Heart left ventricle (tissue), 16 donors: ENCODE results near the gene WDHD1. TPM values are rescaled to one million over a fixed set of nuclear protein-coding genes. Genes with fewer than 3 reads are reported as not detected.
"Not testable (repeated sequence)": the region's sequence is repeated elsewhere in the genome, so short reads cannot be mapped to it uniquely, and the experiment has no call there.

Experiments
- ATAC-seq, 4 donors: fragments of 200-7000 bp; cut with Tn5 transposase; one replicate each; pipeline ENCODE4 v1.9.1; 2020 to 2022; ENCODE audit warnings: moderate library complexity in 4 of 4, mild to moderate bottlenecking in 3 of 4, moderate number of reproducible peaks in 1 of 4
- DNase-seq, 5 donors: peaks; one replicate each; pipeline ENCODE4 v3.0.0-alpha.2; 2020
- H3K27ac ChIP-seq, 12 donors: fragments of 200-600 bp; sonication (generic) in 4 of 12; one replicate each; pipeline versions ENCODE4 v1.5.0 to v1.8.0; 2016 to 2022; ENCODE audit warnings: mild to moderate bottlenecking in 2 of 12
- H3K27me3 ChIP-seq, 9 donors: fragments of 200-600 bp; sonication (generic) in 2 of 9; one replicate each; pipeline versions ENCODE4 v1.5.1 to v1.8.0; 2016 to 2022; ENCODE audit warnings: mild to moderate bottlenecking in 3 of 9
- H3K36me3 ChIP-seq, 9 donors: fragments of 200-600 bp; sonication (generic) in 2 of 9; one replicate each; pipeline versions ENCODE4 v1.5.0 to v1.8.0; 2018 to 2022; ENCODE audit warnings: mild to moderate bottlenecking in 2 of 9
- H3K4me1 ChIP-seq, 12 donors: fragments of 200-600 bp; sonication (generic) in 4 of 12; one replicate each; pipeline versions ENCODE4 v1.5.0 to v1.8.0; 2016 to 2022; ENCODE audit warnings: mild to moderate bottlenecking in 3 of 12
- H3K4me3 ChIP-seq, 12 donors: fragments of 200-600 bp; sonication (generic) in 4 of 12; one replicate each; pipeline versions ENCODE4 v1.5.0 to v1.8.0; 2017 to 2022; ENCODE audit warnings: mild to moderate bottlenecking in 9 of 12, moderate library complexity in 4 of 12
- H3K9me3 ChIP-seq, 12 donors: fragments of 200-600 bp; sonication (generic) in 4 of 12; one replicate each; pipeline versions ENCODE4 v1.5.0 to v1.8.0; 2016 to 2022; ENCODE audit warnings: mild to moderate bottlenecking in 1 of 12
- POLR2A ChIP-seq, 2 donors: fragments of 450-650 bp; IDR thresholded peaks; one replicate each; pipeline ENCODE4 v1.6.1; 2017; ENCODE audit warnings: antibody characterized with exemption in 2 of 2, mild to moderate bottlenecking in 2 of 2, moderate library complexity in 2 of 2
- WGBS, 4 donors: extraction: QIAGEN DNeasy Blood & Tissue Kit in 2 of 4; methylation state at CpG; one replicate each; pipeline versions ENCODE4 v1.1.5 to v1.1.7; 2013 to 2018; 5-methylcytosine and 5-hydroxymethylcytosine counted together
- intact Hi-C, 10 donors: fragments of 100-400 bp; cut with DNase I; formaldehyde crosslinking; loops; one replicate each; pipeline versions ENCODE4 v1.11.1 to v1.14.2; 2022
- polyA plus RNA-seq, 2 donors: library from polyadenylated mRNA; stranded (reverse); fragments of 200-250 nt; gene quantifications; one replicate each; pipeline ENCODE4 v1.2.3, GENCODE V29; 2013
- total RNA-seq, 9 donors: library from RNA; depleted of rRNA in 2 of 9; stranded (reverse); fragments of >200 nt in 2 of 9; fragmentation: NEBNext Ultra II Directional in 3 of 9; extraction: Animal tissue kit (Norgen Biotek cat#: 25700) in 3 of 9; gene quantifications; one replicate each; pipeline versions ENCODE4 v1.1.0 to v1.2.4, GENCODE V29; 2016 to 2023
- TF ChIP-seq, protein P1 (sequence below), 12 donors: fragments of 200-600 bp; sonication (generic) in 4 of 12; IDR thresholded peaks; one replicate each; pipeline versions ENCODE4 v1.5.0 to v1.8.0; 2018 to 2022; ENCODE audit warnings: antibody characterized with exemption in 12 of 12, mild to moderate bottlenecking in 5 of 12
- donor health status: ischemic (EF 13 %, LVEDD 7.1; RV severe dilation, severe dysfunction).
- donor health status: healthy with polysubstance abuse.
- donor health status: DM: no; HTN: yes; CAD: no.
- donor health status: DM: no; HTN: no; CAD: no.
- donor health status: ischemic (EF 25% LVEDD 6.9; RV normal size, moderate dysfunction).
- donor health status: ischemic (EF 25% LVEDD 5.7; RV mildly dilated, moderate dysfunction).
- donor health status: healthy.
- donor health status: DM: yes; HTN: yes; CAD: no.
- donor health status: ischemic (EF 35%, LVEDD 5.7; RV mildly dilated, moderate dysfunction).
- donor health status: nonischemic (EF 11% LVEDD 7.7; RV severe dilation, severe dysfunction).
- donor health status: DM: yes; HTN: yes; CAD: no.
- donor health status: PGD.
- donor health status: ischemic (EF 29% LVEDD 5.4; RV normal size, mild dysfunction).
- donor health status: nonischemic (EF 23%, LVEDD 6.1; RV moderate dilation, normal function).

WDHD1 gene
- total and polyA plus RNA-seq, 11 donors, result 0.42 to 3.5 (median 1.4) TPM

DNA sequence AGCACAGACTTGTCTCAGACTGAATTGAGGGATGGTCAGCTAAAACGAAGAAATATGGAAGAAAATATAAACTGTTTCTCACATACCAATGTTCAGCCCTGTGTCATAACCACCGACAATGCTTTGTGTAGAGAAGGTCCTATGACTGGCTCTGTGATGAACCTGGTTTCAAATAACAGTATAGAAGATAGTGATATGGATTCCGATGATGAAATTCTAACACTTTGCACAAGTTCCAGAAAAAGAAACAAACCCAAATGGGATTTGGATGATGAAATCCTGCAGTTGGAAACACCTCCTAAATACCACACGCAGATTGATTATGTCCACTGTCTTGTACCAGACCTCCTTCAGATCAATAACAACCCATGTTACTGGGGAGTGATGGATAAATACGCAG, 16.6 kb upstream of the WDHD1 start:
- no peaks in the 10 kb centered on the region for H3K9me3 ChIP-seq
- H3K27ac ChIP-seq, result no peak overlapping the region
- ATAC-seq, result no peak
- H3K27me3 ChIP-seq, result no peaks in the 10 kb centered on the region
- TF ChIP-seq POLR2A (IDR thresholded peaks at IDR 0.05), result no peak
- TF ChIP-seq, protein P1, sequence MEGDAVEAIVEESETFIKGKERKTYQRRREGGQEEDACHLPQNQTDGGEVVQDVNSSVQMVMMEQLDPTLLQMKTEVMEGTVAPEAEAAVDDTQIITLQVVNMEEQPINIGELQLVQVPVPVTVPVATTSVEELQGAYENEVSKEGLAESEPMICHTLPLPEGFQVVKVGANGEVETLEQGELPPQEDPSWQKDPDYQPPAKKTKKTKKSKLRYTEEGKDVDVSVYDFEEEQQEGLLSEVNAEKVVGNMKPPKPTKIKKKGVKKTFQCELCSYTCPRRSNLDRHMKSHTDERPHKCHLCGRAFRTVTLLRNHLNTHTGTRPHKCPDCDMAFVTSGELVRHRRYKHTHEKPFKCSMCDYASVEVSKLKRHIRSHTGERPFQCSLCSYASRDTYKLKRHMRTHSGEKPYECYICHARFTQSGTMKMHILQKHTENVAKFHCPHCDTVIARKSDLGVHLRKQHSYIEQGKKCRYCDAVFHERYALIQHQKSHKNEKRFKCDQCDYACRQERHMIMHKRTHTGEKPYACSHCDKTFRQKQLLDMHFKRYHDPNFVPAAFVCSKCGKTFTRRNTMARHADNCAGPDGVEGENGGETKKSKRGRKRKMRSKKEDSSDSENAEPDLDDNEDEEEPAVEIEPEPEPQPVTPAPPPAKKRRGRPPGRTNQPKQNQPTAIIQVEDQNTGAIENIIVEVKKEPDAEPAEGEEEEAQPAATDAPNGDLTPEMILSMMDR (IDR thresholded peaks at IDR 0.05), result no peak
- no peak for DNase-seq
- WGBS, 4 donors, result 93 to 97% (median 95%) methylated on average over 5 of the region's 5 CpGs
- H3K4me1 ChIP-seq, result no peaks in the 10 kb centered on the region
- intact Hi-C loops, result no loop called here
- peaks cover 0 to 39% (median 21%) of the 10 kb centered on the region in 9 donors for H3K36me3 ChIP-seq
- no peak overlapping the region for H3K4me3 ChIP-seq

DNA sequence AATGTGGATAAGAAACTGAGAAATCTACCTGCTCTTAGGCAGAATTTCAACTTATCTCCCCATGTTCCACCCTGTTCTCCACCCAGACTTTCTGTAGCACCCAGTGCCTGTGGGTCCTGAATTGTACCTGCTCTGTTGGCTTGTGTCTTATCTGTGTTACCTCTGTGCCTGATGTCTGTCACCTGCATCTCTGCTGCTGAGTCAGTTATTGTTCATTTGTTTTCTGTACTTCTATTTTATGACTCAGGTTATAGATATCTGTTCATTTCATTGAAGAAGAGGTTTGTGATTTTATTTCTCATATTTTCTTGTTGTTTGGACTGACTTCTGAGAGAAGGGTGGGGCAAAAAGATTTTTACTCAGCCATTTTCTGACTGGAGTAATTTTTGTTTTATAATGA, 11.8 kb upstream of the WDHD1 start:
- intact Hi-C loops, result no loop called here
- Histone ChIP-seq H3K27me3 (no peaks in the 10 kb centered on the region), H3K27ac (no peak overlapping the region), H3K4me3 (no peak overlapping the region), H3K4me1 (no peaks in the 10 kb centered on the region), H3K9me3 (no peaks in the 10 kb centered on the region), H3K36me3 (peaks cover 0 to 65% (median 34%) of the 10 kb centered on the region in 9 donors)
- TF ChIP-seq, protein P1 (IDR thresholded peaks at IDR 0.05), result no peak
- TF ChIP-seq POLR2A (IDR thresholded peaks at IDR 0.05), result no peak
- no peak for DNase-seq
- ATAC-seq, result no peak

- H3K9me3 ChIP-seq, H3K4me3 ChIP-seq, intact Hi-C loops, ATAC-seq, H3K27ac ChIP-seq, H3K4me1 ChIP-seq, DNase-seq, H3K27me3 ChIP-seq: not testable (repeated sequence)
- H3K36me3 ChIP-seq, result peaks cover 0 to 63% (median 27%) of the 10 kb centered on the region in 9 donors
These were observed 11.1 kb upstream of the WDHD1 start for GRCh38 chr14:55037995-55038394.

- WGBS, 4 donors, result 26 to 39% (median 29%) methylated on average over 2 of the region's 2 CpGs
- Histone ChIP-seq H3K4me1 (peaks cover 0 to 44% (median 22%) of the 10 kb centered on the region in 12 donors), H3K27ac (peak overlapping the region in 2 of 12 donors; percentile 2 to 15)
These were observed 4.3 kb upstream of the WDHD1 start for GRCh38 chr14:55031190-55031589.

DNA sequence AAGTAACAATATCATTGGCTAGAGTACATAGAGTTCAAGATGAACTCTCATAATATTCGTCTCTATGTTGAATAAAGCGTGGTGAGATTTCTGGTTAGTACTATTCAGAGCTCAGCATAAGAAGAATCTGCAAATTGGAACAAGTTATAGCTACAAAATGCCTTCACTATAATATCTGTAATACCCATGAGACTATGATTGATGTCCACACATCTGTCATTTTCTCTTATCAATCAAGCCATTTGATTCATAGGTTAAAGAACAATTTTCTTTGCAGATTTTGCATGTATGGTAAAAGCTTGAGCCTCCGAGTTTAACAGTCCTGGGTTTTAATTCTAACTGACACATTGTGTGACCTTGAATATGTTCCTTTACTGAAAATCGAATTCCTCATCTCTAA, 1.6 kb upstream of the WDHD1 start:
- peaks cover 0 to 52% (median 25%) of the 10 kb centered on the region in 12 donors for H3K4me1 ChIP-seq
- WGBS, 4 donors, result 66 to 70% (median 69%) methylated on average over 4 of the region's 4 CpGs
- no peak for DNase-seq
- no peaks in the 10 kb centered on the region for H3K27me3 ChIP-seq
- intact Hi-C loops, result no loop called here
- no peak for ATAC-seq
- H3K36me3 ChIP-seq, result peaks cover 0 to 3% (median 0%) of the 10 kb centered on the region in 9 donors
- H3K9me3 ChIP-seq, result no peaks in the 10 kb centered on the region
- H3K4me3 ChIP-seq, result peak overlapping the region in 9 of 12 donors; percentile 58 to 91 (median 84)
- TF ChIP-seq POLR2A (IDR thresholded peaks at IDR 0.05), result no peak
- TF ChIP-seq, protein P1 (IDR thresholded peaks at IDR 0.05), result no peak
- no peak overlapping the region for H3K27ac ChIP-seq

More at GRCh38 chr14:55031190-55031589, 4.3 kb upstream of the WDHD1 start:
- H3K4me3 ChIP-seq, result no peak overlapping the region
- TF ChIP-seq, protein P1 (IDR thresholded peaks at IDR 0.05), result no peak
- TF ChIP-seq POLR2A (IDR thresholded peaks at IDR 0.05), result no peak
- intact Hi-C loops, result no loop called here
- DNase-seq (no peak), ATAC-seq (no peak)
- no peaks in the 10 kb centered on the region for H3K9me3 ChIP-seq
- H3K27me3 ChIP-seq, result no peaks in the 10 kb centered on the region
- peaks cover 0 to 26% (median 16%) of the 10 kb centered on the region in 9 donors for H3K36me3 ChIP-seq
